ENCODE results near the gene GABRP.
"Not testable (repeated sequence)": the region's sequence is repeated elsewhere in the genome, so short reads cannot be mapped to it uniquely, and the experiment has no call there.

GABRP gene

GRCh38 chr5:170753311-170753710 is 30.2 kb upstream of the GABRP start:
- no peak for DNase-seq (ENCODE audit: low spot score)
- Histone ChIP-seq H3K27me3 (ENCODE audit: insufficient read depth, poor library complexity, severe bottlenecking) (no peaks in the 10 kb centered on the region), H3K4me1 (ENCODE audit: insufficient read depth, poor library complexity, severe bottlenecking) (peaks cover 60% of the 10 kb centered on the region), H3K9me3 (ENCODE audit: severe bottlenecking) (no peaks in the 10 kb centered on the region), H3K4me3 (ENCODE audit: severe bottlenecking) (no peak overlapping the region), H3K36me3 (ENCODE audit: low read depth) (no peaks in the 10 kb centered on the region), H3K27ac (ENCODE audit: poor library complexity, severe bottlenecking) (peak overlapping the region; percentile 82)
- no peak for ATAC-seq (ENCODE audit: low read depth)
- no peak for TF ChIP-seq CTCF (IDR thresholded peaks at IDR 0.05; ENCODE audit: poor library complexity, severe bottlenecking)

- DNase-seq (ENCODE audit: low spot score); H3K4me3 ChIP-seq (ENCODE audit: severe bottlenecking); ATAC-seq (ENCODE audit: low read depth); H3K36me3 ChIP-seq (ENCODE audit: low read depth); H3K9me3 ChIP-seq (ENCODE audit: severe bottlenecking); H3K27me3 ChIP-seq (ENCODE audit: insufficient read depth, poor library complexity, severe bottlenecking); H3K27ac ChIP-seq (ENCODE audit: poor library complexity, severe bottlenecking): not testable (repeated sequence)
- H3K4me1 ChIP-seq (ENCODE audit: insufficient read depth, poor library complexity, severe bottlenecking): peaks cover 59% of the 10 kb centered on the region
These were observed 29.0 kb upstream of the GABRP start for GRCh38 chr5:170754508-170754907.

GRCh38 chr5:170755679-170756456 is 27.7 kb upstream of the GABRP start:
- DNase-seq (ENCODE audit: low spot score): no peak
- Histone ChIP-seq H3K36me3 (ENCODE audit: low read depth) (no peaks in the 10 kb centered on the region), H3K27me3 (ENCODE audit: insufficient read depth, poor library complexity, severe bottlenecking) (no peaks in the 10 kb centered on the region), H3K4me3 (ENCODE audit: severe bottlenecking) (no peak overlapping the region), H3K27ac (ENCODE audit: poor library complexity, severe bottlenecking) (peak overlapping the region; percentile 77), H3K9me3 (ENCODE audit: severe bottlenecking) (no peaks in the 10 kb centered on the region), H3K4me1 (ENCODE audit: insufficient read depth, poor library complexity, severe bottlenecking) (peaks cover 47% of the 10 kb centered on the region)
- ATAC-seq (ENCODE audit: low read depth): peak; percentile 54
- TF ChIP-seq CTCF (IDR thresholded peaks at IDR 0.05; ENCODE audit: poor library complexity, severe bottlenecking): no peak

GRCh38 chr5:170756691-170757090 is 26.8 kb upstream of the GABRP start:
- no peak for ATAC-seq (ENCODE audit: low read depth)
- no peaks in the 10 kb centered on the region for H3K9me3 ChIP-seq (ENCODE audit: severe bottlenecking)
- H3K36me3 ChIP-seq (ENCODE audit: low read depth): no peaks in the 10 kb centered on the region
- TF ChIP-seq CTCF (IDR thresholded peaks at IDR 0.05; ENCODE audit: poor library complexity, severe bottlenecking): no peak
- no peaks in the 10 kb centered on the region for H3K27me3 ChIP-seq (ENCODE audit: insufficient read depth, poor library complexity, severe bottlenecking)
- no peak for DNase-seq (ENCODE audit: low spot score)
- H3K4me1 ChIP-seq (ENCODE audit: insufficient read depth, poor library complexity, severe bottlenecking): peaks cover 46% of the 10 kb centered on the region
- H3K4me3 ChIP-seq (ENCODE audit: severe bottlenecking): no peak overlapping the region
- peak overlapping the region; percentile 77 for H3K27ac ChIP-seq (ENCODE audit: poor library complexity, severe bottlenecking)

GRCh38 chr5:170757182-170757601 is 26.3 kb upstream of the GABRP start:
- Histone ChIP-seq H3K27me3 (ENCODE audit: insufficient read depth, poor library complexity, severe bottlenecking) (no peaks in the 10 kb centered on the region), H3K4me3 (ENCODE audit: severe bottlenecking) (no peak overlapping the region), H3K27ac (ENCODE audit: poor library complexity, severe bottlenecking) (peak overlapping the region; percentile 77), H3K4me1 (ENCODE audit: insufficient read depth, poor library complexity, severe bottlenecking) (peaks cover 41% of the 10 kb centered on the region), H3K36me3 (ENCODE audit: low read depth) (no peaks in the 10 kb centered on the region), H3K9me3 (ENCODE audit: severe bottlenecking) (no peaks in the 10 kb centered on the region)
- peak; percentile 33; the same call in 1 of the 3 replicates for ATAC-seq (ENCODE audit: low read depth)
- TF ChIP-seq CTCF (IDR thresholded peaks at IDR 0.05; ENCODE audit: poor library complexity, severe bottlenecking): no peak
- DNase-seq (ENCODE audit: low spot score): no peak

Measured in RWPE2 (cell line).